Measurements from ENCODE around the gene PIK3C2B.

Gene PIK3C2B

GRCh38 chr1:204507317-204508105 is 12.9 kb upstream of the PIK3C2B start:
- Histone ChIP-seq H3K9ac (ENCODE audit: low read length) (peak overlapping the region; percentile 90), H3K9me3 (ENCODE audit: control insufficient read depth, insufficient read depth, low read depth, low read length) (no peaks in the 10 kb centered on the region), H3K27me3 (ENCODE audit: control insufficient read depth, insufficient read depth, low read length) (no peaks in the 10 kb centered on the region), H3K36me3 (ENCODE audit: control insufficient read depth, insufficient read depth, low read length) (no peaks in the 10 kb centered on the region), H3K4me3 (ENCODE audit: low read depth, low read length) (peak overlapping the region; percentile 82), H3K4me1 (ENCODE audit: control insufficient read depth, insufficient read depth, low read length) (peaks cover 7% of the 10 kb centered on the region), H3K27ac (ENCODE audit: low read depth, low read length) (peak overlapping the region; percentile 81)

- Histone ChIP-seq H3K9me3 (ENCODE audit: control insufficient read depth, insufficient read depth, low read depth, low read length) (no peaks in the 10 kb centered on the region), H3K36me3 (ENCODE audit: control insufficient read depth, insufficient read depth, low read length) (no peaks in the 10 kb centered on the region), H3K4me3 (ENCODE audit: low read depth, low read length) (peak overlapping the region; percentile 82), H3K27ac (ENCODE audit: low read depth, low read length) (peak overlapping the region; percentile 81), H3K4me1 (ENCODE audit: control insufficient read depth, insufficient read depth, low read length) (peaks cover 7% of the 10 kb centered on the region), H3K27me3 (ENCODE audit: control insufficient read depth, insufficient read depth, low read length) (no peaks in the 10 kb centered on the region), H3K9ac (ENCODE audit: low read length) (peak overlapping the region; percentile 90)
These were observed 12.3 kb upstream of the PIK3C2B start for GRCh38 chr1:204506969-204507316.

GRCh38 chr1:204506201-204506968 is 11.8 kb upstream of the PIK3C2B start:
- Histone ChIP-seq H3K36me3 (ENCODE audit: control insufficient read depth, insufficient read depth, low read length) (no peaks in the 10 kb centered on the region), H3K4me1 (ENCODE audit: control insufficient read depth, insufficient read depth, low read length) (peaks cover 7% of the 10 kb centered on the region), H3K9me3 (ENCODE audit: control insufficient read depth, insufficient read depth, low read depth, low read length) (no peaks in the 10 kb centered on the region), H3K27me3 (ENCODE audit: control insufficient read depth, insufficient read depth, low read length) (no peaks in the 10 kb centered on the region), H3K9ac (ENCODE audit: low read length) (peak overlapping the region; percentile 60), H3K4me3 (ENCODE audit: low read depth, low read length) (peak overlapping the region; percentile 82), H3K27ac (ENCODE audit: low read depth, low read length) (peak overlapping the region; percentile 49; the same call in 1 of the 2 replicates)

GRCh38 chr1:204505674-204506200 is 11.1 kb upstream of the PIK3C2B start:
- Histone ChIP-seq H3K27me3 (ENCODE audit: control insufficient read depth, insufficient read depth, low read length) (no peaks in the 10 kb centered on the region), H3K4me3 (ENCODE audit: low read depth, low read length) (peak overlapping the region; percentile 82), H3K27ac (ENCODE audit: low read depth, low read length) (no peak overlapping the region), H3K4me1 (ENCODE audit: control insufficient read depth, insufficient read depth, low read length) (peaks cover 7% of the 10 kb centered on the region), H3K9ac (ENCODE audit: low read length) (peak overlapping the region; percentile 48), H3K36me3 (ENCODE audit: control insufficient read depth, insufficient read depth, low read length) (no peaks in the 10 kb centered on the region), H3K9me3 (ENCODE audit: control insufficient read depth, insufficient read depth, low read depth, low read length) (no peaks in the 10 kb centered on the region)

- Histone ChIP-seq H3K27me3 (ENCODE audit: control insufficient read depth, insufficient read depth, low read length) (no peaks in the 10 kb centered on the region), H3K4me1 (ENCODE audit: control insufficient read depth, insufficient read depth, low read length) (peaks cover 7% of the 10 kb centered on the region), H3K4me3 (ENCODE audit: low read depth, low read length) (no peak overlapping the region), H3K36me3 (ENCODE audit: control insufficient read depth, insufficient read depth, low read length) (no peaks in the 10 kb centered on the region), H3K27ac (ENCODE audit: low read depth, low read length) (no peak overlapping the region), H3K9ac (ENCODE audit: low read length) (no peak overlapping the region), H3K9me3 (ENCODE audit: control insufficient read depth, insufficient read depth, low read depth, low read length) (no peaks in the 10 kb centered on the region)
These were observed 9.4 kb upstream of the PIK3C2B start for GRCh38 chr1:204503913-204504519.

- no peak overlapping the region for H3K9ac ChIP-seq (ENCODE audit: low read length)
These were observed 8.7 kb upstream of the PIK3C2B start for GRCh38 chr1:204503122-204503912.

GRCh38 chr1:204502241-204502640 is 7.6 kb upstream of the PIK3C2B start:
- Histone ChIP-seq H3K4me1 (ENCODE audit: control insufficient read depth, insufficient read depth, low read length) (peaks cover 7% of the 10 kb centered on the region), H3K9me3 (ENCODE audit: control insufficient read depth, insufficient read depth, low read depth, low read length) (no peaks in the 10 kb centered on the region), H3K4me3 (ENCODE audit: low read depth, low read length) (no peak overlapping the region)

More at GRCh38 chr1:204503122-204503912, 8.7 kb upstream of the PIK3C2B start:
- Histone ChIP-seq H3K4me1 (ENCODE audit: control insufficient read depth, insufficient read depth, low read length) (peaks cover 7% of the 10 kb centered on the region), H3K9me3 (ENCODE audit: control insufficient read depth, insufficient read depth, low read depth, low read length) (no peaks in the 10 kb centered on the region), H3K36me3 (ENCODE audit: control insufficient read depth, insufficient read depth, low read length) (no peaks in the 10 kb centered on the region), H3K4me3 (ENCODE audit: low read depth, low read length) (no peak overlapping the region), H3K27ac (ENCODE audit: low read depth, low read length) (no peak overlapping the region), H3K27me3 (ENCODE audit: control insufficient read depth, insufficient read depth, low read length) (no peaks in the 10 kb centered on the region)

GRCh38 chr1:204499511-204500468 is 5.2 kb upstream of the PIK3C2B start:
- H3K36me3 ChIP-seq (ENCODE audit: control insufficient read depth, insufficient read depth, low read length): no peaks in the 10 kb centered on the region
- H3K9ac ChIP-seq (ENCODE audit: low read length): no peak overlapping the region
- no peaks in the 10 kb centered on the region for H3K9me3 ChIP-seq (ENCODE audit: control insufficient read depth, insufficient read depth, low read depth, low read length)
- H3K27ac ChIP-seq (ENCODE audit: low read depth, low read length): no peak overlapping the region
- H3K4me1 ChIP-seq (ENCODE audit: control insufficient read depth, insufficient read depth, low read length): peaks cover 11% of the 10 kb centered on the region
- H3K27me3 ChIP-seq (ENCODE audit: control insufficient read depth, insufficient read depth, low read length): no peaks in the 10 kb centered on the region; the same call in 1 of the 2 replicates
- no peak overlapping the region for H3K4me3 ChIP-seq (ENCODE audit: low read depth, low read length)

More at GRCh38 chr1:204502241-204502640, 7.6 kb upstream of the PIK3C2B start:
- Histone ChIP-seq H3K27me3 (ENCODE audit: control insufficient read depth, insufficient read depth, low read length) (no peaks in the 10 kb centered on the region), H3K27ac (ENCODE audit: low read depth, low read length) (no peak overlapping the region), H3K9ac (ENCODE audit: low read length) (no peak overlapping the region), H3K36me3 (ENCODE audit: control insufficient read depth, insufficient read depth, low read length) (no peaks in the 10 kb centered on the region)

- Histone ChIP-seq H3K27me3 (ENCODE audit: control insufficient read depth, insufficient read depth, low read length) (no peaks in the 10 kb centered on the region; the same call in 1 of the 2 replicates), H3K4me1 (ENCODE audit: control insufficient read depth, insufficient read depth, low read length) (peaks cover 11% of the 10 kb centered on the region), H3K36me3 (ENCODE audit: control insufficient read depth, insufficient read depth, low read length) (no peaks in the 10 kb centered on the region), H3K4me3 (ENCODE audit: low read depth, low read length) (no peak overlapping the region), H3K9ac (ENCODE audit: low read length) (no peak overlapping the region), H3K9me3 (ENCODE audit: control insufficient read depth, insufficient read depth, low read depth, low read length) (no peaks in the 10 kb centered on the region), H3K27ac (ENCODE audit: low read depth, low read length) (no peak overlapping the region)
These were observed 4.4 kb upstream of the PIK3C2B start for GRCh38 chr1:204498981-204499380.

Data from HUES6 (cell line).